ENCODE results near the gene TUFT1. TPM values are rescaled to one million over a fixed set of nuclear protein-coding genes. Genes with fewer than 3 reads are reported as not detected.

Gene TUFT1
- total and polyA plus RNA-seq, 2 experiments from 2014 or later, result 29.2 to 29.8 TPM

GRCh38 chr1:151570819-151571218 is 30.7 kb downstream of the TUFT1 start:
- TF ChIP-seq, protein P1, sequence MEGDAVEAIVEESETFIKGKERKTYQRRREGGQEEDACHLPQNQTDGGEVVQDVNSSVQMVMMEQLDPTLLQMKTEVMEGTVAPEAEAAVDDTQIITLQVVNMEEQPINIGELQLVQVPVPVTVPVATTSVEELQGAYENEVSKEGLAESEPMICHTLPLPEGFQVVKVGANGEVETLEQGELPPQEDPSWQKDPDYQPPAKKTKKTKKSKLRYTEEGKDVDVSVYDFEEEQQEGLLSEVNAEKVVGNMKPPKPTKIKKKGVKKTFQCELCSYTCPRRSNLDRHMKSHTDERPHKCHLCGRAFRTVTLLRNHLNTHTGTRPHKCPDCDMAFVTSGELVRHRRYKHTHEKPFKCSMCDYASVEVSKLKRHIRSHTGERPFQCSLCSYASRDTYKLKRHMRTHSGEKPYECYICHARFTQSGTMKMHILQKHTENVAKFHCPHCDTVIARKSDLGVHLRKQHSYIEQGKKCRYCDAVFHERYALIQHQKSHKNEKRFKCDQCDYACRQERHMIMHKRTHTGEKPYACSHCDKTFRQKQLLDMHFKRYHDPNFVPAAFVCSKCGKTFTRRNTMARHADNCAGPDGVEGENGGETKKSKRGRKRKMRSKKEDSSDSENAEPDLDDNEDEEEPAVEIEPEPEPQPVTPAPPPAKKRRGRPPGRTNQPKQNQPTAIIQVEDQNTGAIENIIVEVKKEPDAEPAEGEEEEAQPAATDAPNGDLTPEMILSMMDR (IDR thresholded peaks at IDR 0.05; ENCODE audit: poor library complexity), result no peak
- TF ChIP-seq EZH2phosphoT487 (IDR thresholded peaks at IDR 0.05; ENCODE audit: low read depth, severe bottlenecking, unreplicated experiment) (no peak), EZH2 (IDR thresholded peaks at IDR 0.05; ENCODE audit: borderline replicate concordance) (no peak)
- Histone ChIP-seq H3K79me2 (no peaks in the 10 kb centered on the region), H3K9me2 (replicated peaks; ENCODE audit: insufficient read depth) (no peaks in the 10 kb centered on the region), H3K27ac (no peak overlapping the region), H3K36me3 (replicated peaks; ENCODE audit: insufficient read depth, low read depth) (no peaks in the 10 kb centered on the region), H3K9me3 (ENCODE audit: low read depth) (no peaks in the 10 kb centered on the region), H4K20me1 (ENCODE audit: insufficient read depth, poor library complexity, severe bottlenecking) (no peaks in the 10 kb centered on the region), H3K4me1 (ENCODE audit: insufficient read depth) (no peaks in the 10 kb centered on the region), H3K27me3 (no peaks in the 10 kb centered on the region), H3K4me3 (no peak overlapping the region), H3K4me2 (no peak overlapping the region), H2AFZ (no peak overlapping the region)
- 90% methylated on average over 1 of the region's 1 CpG for WGBS (ENCODE audit: low lambda C conversion rate, missing lambda C conversion rate)
- no peak for DNase-seq (ENCODE audit: low spot score)

GRCh38 chr1:151574575-151575529 is 34.7 kb downstream of the TUFT1 start:
- Histone ChIP-seq H3K27me3 (no peaks in the 10 kb centered on the region), H3K9me2 (replicated peaks; ENCODE audit: insufficient read depth) (no peaks in the 10 kb centered on the region), H3K4me3 (no peak overlapping the region), H3K4me2 (no peak overlapping the region), H2AFZ (no peak overlapping the region), H3K4me1 (ENCODE audit: insufficient read depth) (no peaks in the 10 kb centered on the region), H3K27ac (no peak overlapping the region), H3K79me2 (no peaks in the 10 kb centered on the region), H4K20me1 (ENCODE audit: insufficient read depth, poor library complexity, severe bottlenecking) (no peaks in the 10 kb centered on the region), H3K36me3 (replicated peaks; ENCODE audit: insufficient read depth, low read depth) (no peaks in the 10 kb centered on the region), H3K9me3 (ENCODE audit: low read depth) (no peaks in the 10 kb centered on the region)
- DNase-seq (ENCODE audit: low spot score), result peak; percentile 32
- 93% methylated on average over 12 of the region's 12 CpGs for whole genome bisulfite sequencing (ENCODE audit: low lambda C conversion rate, missing lambda C conversion rate)
- TF ChIP-seq EZH2 (IDR thresholded peaks at IDR 0.05; ENCODE audit: borderline replicate concordance), result no peak
- TF ChIP-seq EZH2phosphoT487 (IDR thresholded peaks at IDR 0.05; ENCODE audit: low read depth, severe bottlenecking, unreplicated experiment), result no peak
- TF ChIP-seq, protein P1 (IDR thresholded peaks at IDR 0.05; ENCODE audit: poor library complexity), result no peak

- Histone ChIP-seq H3K36me3 (replicated peaks; ENCODE audit: insufficient read depth, low read depth) (no peaks in the 10 kb centered on the region), H3K4me3 (no peak overlapping the region), H3K79me2 (no peaks in the 10 kb centered on the region), H2AFZ (no peak overlapping the region), H3K27ac (no peak overlapping the region), H3K4me1 (ENCODE audit: insufficient read depth) (no peaks in the 10 kb centered on the region), H3K27me3 (no peaks in the 10 kb centered on the region), H3K9me3 (ENCODE audit: low read depth) (no peaks in the 10 kb centered on the region), H4K20me1 (ENCODE audit: insufficient read depth, poor library complexity, severe bottlenecking) (no peaks in the 10 kb centered on the region), H3K4me2 (no peak overlapping the region), H3K9me2 (replicated peaks; ENCODE audit: insufficient read depth) (no peaks in the 10 kb centered on the region)
- no peak for DNase-seq (ENCODE audit: low spot score)
- no peak for TF ChIP-seq EZH2phosphoT487 (IDR thresholded peaks at IDR 0.05; ENCODE audit: low read depth, severe bottlenecking, unreplicated experiment)
- TF ChIP-seq, protein P1 (IDR thresholded peaks at IDR 0.05; ENCODE audit: poor library complexity), result no peak
- WGBS (ENCODE audit: low lambda C conversion rate, missing lambda C conversion rate), result 98% methylated on average over 2 of the region's 2 CpGs
These were observed 37.1 kb downstream of the TUFT1 start for GRCh38 chr1:151577173-151577572.
